ENCODE results near the gene PRICKLE4.
"Not testable (repeated sequence)": the region's sequence is repeated elsewhere in the genome, so short reads cannot be mapped to it uniquely, and the experiment has no call there.

PRICKLE4 gene

GRCh38 chr6:41748542-41748941 lies 32.0 kb upstream of the PRICKLE4 start:
- H3K9me3 ChIP-seq (ENCODE audit: control insufficient read depth, low read length), result no peaks in the 10 kb centered on the region

GRCh38 chr6:41750374-41750773 lies 30.2 kb upstream of the PRICKLE4 start:
- Histone ChIP-seq H3K4me1 (ENCODE audit: control insufficient read depth, insufficient read depth, low read length) (peaks cover 28% of the 10 kb centered on the region), H3K27me3 (ENCODE audit: control insufficient read depth, insufficient read depth, low read length) (no peaks in the 10 kb centered on the region), H3K9ac (ENCODE audit: low read length) (no peak overlapping the region), H3K4me3 (ENCODE audit: low read length) (no peak overlapping the region), H3K9me3 (ENCODE audit: control insufficient read depth, low read length) (no peaks in the 10 kb centered on the region), H3K36me3 (ENCODE audit: control insufficient read depth, insufficient read depth, low read length) (no peaks in the 10 kb centered on the region)

More at GRCh38 chr6:41748542-41748941, 32.0 kb upstream of the PRICKLE4 start:
- H3K36me3 ChIP-seq (ENCODE audit: control insufficient read depth, insufficient read depth, low read length), result no peaks in the 10 kb centered on the region
- peaks cover 44% of the 10 kb centered on the region for H3K4me1 ChIP-seq (ENCODE audit: control insufficient read depth, insufficient read depth, low read length)
- no peak overlapping the region for H3K4me3 ChIP-seq (ENCODE audit: low read length)
- no peak overlapping the region for H3K9ac ChIP-seq (ENCODE audit: low read length)
- no peaks in the 10 kb centered on the region for H3K27me3 ChIP-seq (ENCODE audit: control insufficient read depth, insufficient read depth, low read length)

GRCh38 chr6:41755895-41756294 lies 24.7 kb upstream of the PRICKLE4 start:
- no peaks in the 10 kb centered on the region for H3K36me3 ChIP-seq (ENCODE audit: control insufficient read depth, insufficient read depth, low read length)
- no peaks in the 10 kb centered on the region for H3K27me3 ChIP-seq (ENCODE audit: control insufficient read depth, insufficient read depth, low read length)
- H3K9ac ChIP-seq (ENCODE audit: low read length), result no peak overlapping the region
- peaks cover 35% of the 10 kb centered on the region for H3K4me1 ChIP-seq (ENCODE audit: control insufficient read depth, insufficient read depth, low read length)
- no peak overlapping the region for H3K4me3 ChIP-seq (ENCODE audit: low read length)
- no peaks in the 10 kb centered on the region for H3K9me3 ChIP-seq (ENCODE audit: control insufficient read depth, low read length)

GRCh38 chr6:41756354-41756753 lies 24.2 kb upstream of the PRICKLE4 start:
- no peak overlapping the region for H3K4me3 ChIP-seq (ENCODE audit: low read length)
- H3K9me3 ChIP-seq (ENCODE audit: control insufficient read depth, low read length), result no peaks in the 10 kb centered on the region
- H3K4me1 ChIP-seq (ENCODE audit: control insufficient read depth, insufficient read depth, low read length), result peaks cover 31% of the 10 kb centered on the region
- no peaks in the 10 kb centered on the region for H3K27me3 ChIP-seq (ENCODE audit: control insufficient read depth, insufficient read depth, low read length)
- H3K36me3 ChIP-seq (ENCODE audit: control insufficient read depth, insufficient read depth, low read length), result no peaks in the 10 kb centered on the region
- H3K9ac ChIP-seq (ENCODE audit: low read length), result no peak overlapping the region

- Histone ChIP-seq H3K4me3 (ENCODE audit: low read length) (no peak overlapping the region), H3K27me3 (ENCODE audit: control insufficient read depth, insufficient read depth, low read length) (no peaks in the 10 kb centered on the region), H3K36me3 (ENCODE audit: control insufficient read depth, insufficient read depth, low read length) (no peaks in the 10 kb centered on the region), H3K9me3 (ENCODE audit: control insufficient read depth, low read length) (no peaks in the 10 kb centered on the region), H3K4me1 (ENCODE audit: control insufficient read depth, insufficient read depth, low read length) (peaks cover 31% of the 10 kb centered on the region), H3K9ac (ENCODE audit: low read length) (no peak overlapping the region)
Measured at GRCh38 chr6:41757271-41757670, 23.3 kb upstream of the PRICKLE4 start.

GRCh38 chr6:41757931-41758640 lies 22.5 kb upstream of the PRICKLE4 start:
- H3K27me3 ChIP-seq (ENCODE audit: control insufficient read depth, insufficient read depth, low read length), result no peaks in the 10 kb centered on the region
- H3K9ac ChIP-seq (ENCODE audit: low read length), result no peak overlapping the region
- H3K4me3 ChIP-seq (ENCODE audit: low read length), result no peak overlapping the region
- H3K36me3 ChIP-seq (ENCODE audit: control insufficient read depth, insufficient read depth, low read length), result no peaks in the 10 kb centered on the region
- peaks cover 31% of the 10 kb centered on the region for H3K4me1 ChIP-seq (ENCODE audit: control insufficient read depth, insufficient read depth, low read length)
- no peaks in the 10 kb centered on the region for H3K9me3 ChIP-seq (ENCODE audit: control insufficient read depth, low read length)

- no peaks in the 10 kb centered on the region for H3K27me3 ChIP-seq (ENCODE audit: control insufficient read depth, insufficient read depth, low read length)
- no peaks in the 10 kb centered on the region for H3K9me3 ChIP-seq (ENCODE audit: control insufficient read depth, low read length)
- no peaks in the 10 kb centered on the region for H3K36me3 ChIP-seq (ENCODE audit: control insufficient read depth, insufficient read depth, low read length)
- H3K4me1 ChIP-seq (ENCODE audit: control insufficient read depth, insufficient read depth, low read length), result peaks cover 31% of the 10 kb centered on the region
- no peak overlapping the region for H3K9ac ChIP-seq (ENCODE audit: low read length)
- no peak overlapping the region for H3K4me3 ChIP-seq (ENCODE audit: low read length)
Measured at GRCh38 chr6:41758641-41759035, 21.9 kb upstream of the PRICKLE4 start.

GRCh38 chr6:41759106-41759904 lies 21.3 kb upstream of the PRICKLE4 start:
- Histone ChIP-seq H3K4me3 (ENCODE audit: low read length) (no peak overlapping the region), H3K9ac (ENCODE audit: low read length) (no peak overlapping the region), H3K27me3 (ENCODE audit: control insufficient read depth, insufficient read depth, low read length) (no peaks in the 10 kb centered on the region), H3K36me3 (ENCODE audit: control insufficient read depth, insufficient read depth, low read length) (no peaks in the 10 kb centered on the region), H3K9me3 (ENCODE audit: control insufficient read depth, low read length) (no peaks in the 10 kb centered on the region), H3K4me1 (ENCODE audit: control insufficient read depth, insufficient read depth, low read length) (peaks cover 31% of the 10 kb centered on the region)

GRCh38 chr6:41759905-41760579 lies 20.5 kb upstream of the PRICKLE4 start:
- H3K9ac ChIP-seq (ENCODE audit: low read length), result no peak overlapping the region
- H3K4me3 ChIP-seq (ENCODE audit: low read length), result no peak overlapping the region
- H3K4me1 ChIP-seq (ENCODE audit: control insufficient read depth, insufficient read depth, low read length), result peaks cover 31% of the 10 kb centered on the region
- H3K9me3 ChIP-seq (ENCODE audit: control insufficient read depth, low read length), result no peaks in the 10 kb centered on the region
- H3K27me3 ChIP-seq (ENCODE audit: control insufficient read depth, insufficient read depth, low read length), result no peaks in the 10 kb centered on the region
- no peaks in the 10 kb centered on the region for H3K36me3 ChIP-seq (ENCODE audit: control insufficient read depth, insufficient read depth, low read length)

- Histone ChIP-seq H3K4me3 (ENCODE audit: low read length) (no peak overlapping the region), H3K9ac (ENCODE audit: low read length) (no peak overlapping the region), H3K27me3 (ENCODE audit: control insufficient read depth, insufficient read depth, low read length) (no peaks in the 10 kb centered on the region), H3K4me1 (ENCODE audit: control insufficient read depth, insufficient read depth, low read length) (peaks cover 45% of the 10 kb centered on the region), H3K9me3 (ENCODE audit: control insufficient read depth, low read length) (no peaks in the 10 kb centered on the region), H3K36me3 (ENCODE audit: control insufficient read depth, insufficient read depth, low read length) (no peaks in the 10 kb centered on the region)
Measured at GRCh38 chr6:41763470-41763869, 17.1 kb upstream of the PRICKLE4 start.

- H3K36me3 ChIP-seq (ENCODE audit: control insufficient read depth, insufficient read depth, low read length); H3K9me3 ChIP-seq (ENCODE audit: control insufficient read depth, low read length); H3K27me3 ChIP-seq (ENCODE audit: control insufficient read depth, insufficient read depth, low read length); H3K9ac ChIP-seq (ENCODE audit: low read length); H3K4me3 ChIP-seq (ENCODE audit: low read length): not testable (repeated sequence)
- peaks cover 35% of the 10 kb centered on the region for H3K4me1 ChIP-seq (ENCODE audit: control insufficient read depth, insufficient read depth, low read length)
Measured at GRCh38 chr6:41766043-41766664, 14.4 kb upstream of the PRICKLE4 start.
